HEK293T (cell line): Measurements from ENCODE around the gene POFUT2.

Experiments used
- BHLHE40 ChIP-seq: fragments of 450-650 bp; IDR thresholded peaks from 2 replicates; pipeline ENCODE4 v1.6.1; 2016; ENCODE audit warnings: mild to moderate bottlenecking, moderate library complexity, borderline replicate concordance
- CTBP1 ChIP-seq: fragments of 450-650 bp; IDR thresholded peaks from 2 replicates; pipeline ENCODE4 v1.6.1; 2016; ENCODE audit warnings: borderline replicate concordance
- FOXM1 ChIP-seq: fragments of 450-650 bp; IDR thresholded peaks from 2 replicates; pipeline ENCODE4 v1.6.1; 2017; ENCODE audit warnings: mild to moderate bottlenecking, borderline replicate concordance
- PKNOX1 ChIP-seq: fragments of 450-650 bp; IDR thresholded peaks from 2 replicates; pipeline ENCODE4 v1.6.1; 2016

GRCh38 chr21:45225741-45226327 is 61.9 kb downstream of the POFUT2 start:
- TF ChIP-seq FOXM1: no peak
- no peak for TF ChIP-seq CTBP1
- no peak for TF ChIP-seq BHLHE40
- no peak for TF ChIP-seq PKNOX1
